Astrocyte of the hippocampus (primary cell): ENCODE measurements around the gene MIF4GD.
"Not testable (repeated sequence)": the region's sequence is repeated elsewhere in the genome, so short reads cannot be mapped to it uniquely, and the experiment has no call there.

Experiments used
- DNase-seq: peaks from one replicate; pipeline ENCODE4 v3.0.0; 2011; ENCODE audit warnings: low read depth, low spot score

MIF4GD gene

GRCh38 chr17:75288770-75289114, 17.7 kb upstream of the MIF4GD start:
- DNase-seq: no peak

- DNase-seq: no peak
Measured at GRCh38 chr17:75288359-75288758, 17.3 kb upstream of the MIF4GD start.

GRCh38 chr17:75287221-75287620, 16.2 kb upstream of the MIF4GD start:
- DNase-seq: no peak

- DNase-seq: no peak
Measured at GRCh38 chr17:75285123-75285522, 14.1 kb upstream of the MIF4GD start.

- DNase-seq: not testable (repeated sequence)
Measured at GRCh38 chr17:75280189-75280588, 9.2 kb upstream of the MIF4GD start.

- peak; percentile 54 for DNase-seq
Measured at GRCh38 chr17:75277664-75278071, 6.6 kb upstream of the MIF4GD start.

- DNase-seq: peak; percentile 47
Measured at GRCh38 chr17:75273977-75274708, 3.1 kb upstream of the MIF4GD start.

GRCh38 chr17:75272848-75273184, 1.8 kb upstream of the MIF4GD start:
- DNase-seq: no peak

GRCh38 chr17:75271955-75272847, 1.2 kb upstream of the MIF4GD start:
- peak; percentile 75 for DNase-seq

- DNase-seq: peak; percentile 92
Measured at GRCh38 chr17:75271233-75271954, 363 bp upstream of the MIF4GD start.

- DNase-seq: peak; percentile 81
Measured at GRCh38 chr17:75270218-75270965, 639 bp downstream of the MIF4GD start.

- DNase-seq: peak; percentile 19
Measured at GRCh38 chr17:75269844-75270217, 1.2 kb downstream of the MIF4GD start.

GRCh38 chr17:75267411-75268232, 3.4 kb downstream of the MIF4GD start:
- no peak for DNase-seq

GRCh38 chr17:75267153-75267410, 3.9 kb downstream of the MIF4GD start:
- DNase-seq: no peak

- DNase-seq: no peak
Measured at GRCh38 chr17:75266316-75267152, 4.5 kb downstream of the MIF4GD start.

- no peak for DNase-seq
Measured at GRCh38 chr17:75265614-75266315, 5.3 kb downstream of the MIF4GD start.

GRCh38 chr17:75263055-75263454, 8.0 kb downstream of the MIF4GD start:
- no peak for DNase-seq

- no peak for DNase-seq
Measured at GRCh38 chr17:75262112-75262606, 8.9 kb downstream of the MIF4GD start.

- DNase-seq: peak; percentile 98
Measured at GRCh38 chr17:75261336-75262111, 9.5 kb downstream of the MIF4GD start, which contains the start of the genes GGA3 and MRPS7. GGA3 (minus strand) TSS chr17:75261606; CDS start chr17:75261587, 19 bp downstream. MRPS7 (plus strand) TSS chr17:75261879; CDS start chr17:75261901, 22 bp downstream.
